H9 (cell line): ENCODE results near the gene IFI44. TPM values are rescaled to one million over a fixed set of nuclear protein-coding genes. Genes with fewer than 3 reads are reported as not detected.

Experiments used
- DNase-seq: peaks from one replicate; pipeline ENCODE4 v3.0.0-alpha.2; 2017
- H2AFZ ChIP-seq: one replicate; pipeline ENCODE4 v1.6.1; 2013; ENCODE audit warnings: mild to moderate bottlenecking, low read length, control low read depth, moderate library complexity
- H2AK5ac ChIP-seq: 2 replicates; pipeline ENCODE4 v1.6.1; 2013; ENCODE audit warnings: low read length, control low read depth, mixed read lengths; ENCODE audit not compliant: insufficient read length
- H2BK120ac ChIP-seq: one replicate; pipeline ENCODE4 v1.6.1; 2013; ENCODE audit warnings: low read depth, mild to moderate bottlenecking, low read length, control low read depth, inconsistent platforms; ENCODE audit not compliant: poor library complexity, severe bottlenecking
- H2BK12ac ChIP-seq: 2 replicates; pipeline ENCODE4 v1.6.1; 2013; ENCODE audit warnings: low read length, control low read depth, mixed read lengths, low read depth; ENCODE audit not compliant: insufficient read length
- H2BK15ac ChIP-seq: 2 replicates; pipeline ENCODE4 v1.6.1; 2013; ENCODE audit warnings: low read depth, low read length, control low read depth
- H2BK20ac ChIP-seq: one replicate; pipeline ENCODE4 v1.6.1; 2013; ENCODE audit warnings: low read depth, mild to moderate bottlenecking, low read length, control low read depth, inconsistent platforms; ENCODE audit not compliant: poor library complexity, severe bottlenecking
- H2BK5ac ChIP-seq: 2 replicates; pipeline ENCODE4 v1.6.1; 2013; ENCODE audit warnings: low read length, control low read depth, mixed read lengths; ENCODE audit not compliant: insufficient read length
- H3K14ac ChIP-seq: 2 replicates; pipeline ENCODE4 v1.6.1; 2013; ENCODE audit warnings: low read length, control low read depth; ENCODE audit not compliant: insufficient read depth
- H3K18ac ChIP-seq: 2 replicates; pipeline ENCODE4 v1.6.1; 2013; ENCODE audit warnings: low read depth, mild to moderate bottlenecking, mixed read lengths, low read length, control low read depth; ENCODE audit not compliant: insufficient read length
- H3K23ac ChIP-seq: 2 replicates; pipeline ENCODE4 v1.6.1; 2013; ENCODE audit warnings: low read length, control low read depth, mixed read lengths, low read depth; ENCODE audit not compliant: insufficient read length
- H3K23me2 ChIP-seq: 2 replicates; pipeline ENCODE4 v1.6.1; 2013; ENCODE audit warnings: low read depth, mild to moderate bottlenecking, mixed read lengths, low read length, control low read depth; ENCODE audit not compliant: insufficient read length, poor library complexity, severe bottlenecking
- H3K27ac ChIP-seq: 2 replicates; pipeline ENCODE4 v1.5.1; 2013; ENCODE audit warnings: low read length, control low read depth, mixed read lengths, low read depth; ENCODE audit not compliant: insufficient read length
- H3K27me3 ChIP-seq: 2 replicates; pipeline ENCODE4 v1.6.1; 2013; ENCODE audit warnings: low read length, control low read depth, inconsistent platforms; ENCODE audit not compliant: insufficient read depth
- H3K4ac ChIP-seq: 2 replicates; pipeline ENCODE4 v1.6.1; 2013; ENCODE audit warnings: low read depth, mild to moderate bottlenecking, control low read depth, inconsistent platforms, low read length, moderate library complexity
- H3K4me1 ChIP-seq: 2 replicates; pipeline ENCODE4 v1.6.1; 2013; ENCODE audit warnings: low read length, control low read depth, inconsistent platforms; ENCODE audit not compliant: insufficient read depth
- H3K4me2 ChIP-seq: 2 replicates; pipeline ENCODE4 v1.6.1; 2013; ENCODE audit warnings: low read length, control low read depth, mixed read lengths; ENCODE audit not compliant: insufficient read length, insufficient read depth
- H3K56ac ChIP-seq: 2 replicates; pipeline ENCODE4 v1.6.1; 2013; ENCODE audit warnings: low read depth, mild to moderate bottlenecking, mixed read lengths, low read length, control low read depth; ENCODE audit not compliant: insufficient read length
- H3K79me1 ChIP-seq: 2 replicates; pipeline ENCODE4 v1.6.1; 2013; ENCODE audit warnings: low read depth, mild to moderate bottlenecking, moderate library complexity, low read length, control low read depth, inconsistent platforms; ENCODE audit not compliant: insufficient read depth, poor library complexity, severe bottlenecking
- H3K79me2 ChIP-seq: 2 replicates; pipeline ENCODE4 v1.6.1; 2013; ENCODE audit warnings: low read length, control low read depth, inconsistent platforms; ENCODE audit not compliant: insufficient read depth
- H3K9ac ChIP-seq: 2 replicates; pipeline ENCODE4 v1.6.1; 2013; ENCODE audit warnings: low read length, control low read depth, mixed read lengths; ENCODE audit not compliant: insufficient read length; ENCODE audit errors: extremely low read depth
- H3K9me3 ChIP-seq: one replicate; pipeline ENCODE4 v1.6.1; 2013; ENCODE audit warnings: low read depth, low read length, inconsistent platforms; ENCODE audit not compliant: control insufficient read depth
- H3T11ph ChIP-seq: one replicate; pipeline ENCODE4 v1.6.1; 2013; ENCODE audit warnings: mild to moderate bottlenecking, low read length, control low read depth, inconsistent platforms
- H4K20me1 ChIP-seq: one replicate; pipeline ENCODE4 v1.6.1; 2013; ENCODE audit not compliant: control insufficient read depth, insufficient read length, insufficient read depth
- H4K5ac ChIP-seq: 2 replicates; pipeline ENCODE4 v1.6.1; 2013; ENCODE audit warnings: low read depth, mild to moderate bottlenecking, mixed read lengths, low read length, control low read depth; ENCODE audit not compliant: insufficient read length
- H4K8ac ChIP-seq: replicated peaks from 2 replicates; pipeline ENCODE4 v1.6.1; 2013; ENCODE audit warnings: low read length, control low read depth, mixed read lengths, low read depth; ENCODE audit not compliant: insufficient read length
- H4K91ac ChIP-seq: 2 replicates; pipeline ENCODE4 v1.6.1; 2013; ENCODE audit warnings: low read depth, mild to moderate bottlenecking, moderate library complexity, mixed read lengths, low read length, control low read depth; ENCODE audit not compliant: insufficient read length
- H3K27ac Mint-ChIP-seq, 3 experiments: 2 replicates in 2 of 3; 3 replicates in 1 of 3; pipeline ENCODE4 v1.8.0; 2020 to 2021; ENCODE audit warnings: mixed read lengths in 3 of 3, mild to moderate bottlenecking in 1 of 3, moderate library complexity in 1 of 3
- H3K27me3 Mint-ChIP-seq: 2 replicates; pipeline ENCODE4 v1.8.0; 2021; ENCODE audit warnings: low read depth, mild to moderate bottlenecking, moderate library complexity, mixed read lengths
- H3K36me3 Mint-ChIP-seq, 3 experiments: 2 replicates in 2 of 3; 3 replicates in 1 of 3; pipeline ENCODE4 v1.8.0; 2020 to 2021; ENCODE audit warnings: low read depth in 3 of 3, mixed read lengths in 3 of 3; ENCODE audit not compliant: insufficient read depth in 1 of 3
- H3K4me1 Mint-ChIP-seq, 2 experiments: 2 replicates each; pipeline ENCODE4 v1.8.0; 2020; ENCODE audit warnings: mixed read lengths in 2 of 2
- H3K4me3 Mint-ChIP-seq, 2 experiments: 2 replicates in 1 of 2; 3 replicates in 1 of 2; pipeline ENCODE4 v1.8.0; 2020 to 2021; ENCODE audit warnings: mild to moderate bottlenecking in 2 of 2, mixed read lengths in 2 of 2, moderate library complexity in 1 of 2
- H3K9me3 Mint-ChIP-seq, 2 experiments: 2 replicates in 1 of 2; 3 replicates in 1 of 2; pipeline ENCODE4 v1.8.0; 2020; ENCODE audit warnings: mild to moderate bottlenecking in 2 of 2, mixed read lengths in 2 of 2, moderate library complexity in 1 of 2
- WGBS: extraction: QIAGEN DNeasy Blood & Tissue Kit; methylation state at CpG from one replicate; pipeline ENCODE4 v1.1.7; 2013; ENCODE audit warnings: missing lambda C conversion rate, low lambda C conversion rate, mixed read lengths; ENCODE audit not compliant: insufficient read length; ENCODE audit errors: extremely low coverage; 5-methylcytosine and 5-hydroxymethylcytosine counted together
- total RNA-seq: library from RNA; stranded (reverse); gene quantifications from 2 replicates; pipeline ENCODE4 v1.2.1, GENCODE V29; 2021
- TF ChIP-seq, protein P1 (sequence below): fragments of 200-600 bp; sonication (generic); conservative IDR thresholded peaks from 3 replicates; pipeline ENCODE4 v1.8.0; 2021; ENCODE audit warnings: antibody characterized with exemption, mild to moderate bottlenecking

IFI44 gene
- total RNA-seq, 1 experiment from 2014 or later: not detected

DNA sequence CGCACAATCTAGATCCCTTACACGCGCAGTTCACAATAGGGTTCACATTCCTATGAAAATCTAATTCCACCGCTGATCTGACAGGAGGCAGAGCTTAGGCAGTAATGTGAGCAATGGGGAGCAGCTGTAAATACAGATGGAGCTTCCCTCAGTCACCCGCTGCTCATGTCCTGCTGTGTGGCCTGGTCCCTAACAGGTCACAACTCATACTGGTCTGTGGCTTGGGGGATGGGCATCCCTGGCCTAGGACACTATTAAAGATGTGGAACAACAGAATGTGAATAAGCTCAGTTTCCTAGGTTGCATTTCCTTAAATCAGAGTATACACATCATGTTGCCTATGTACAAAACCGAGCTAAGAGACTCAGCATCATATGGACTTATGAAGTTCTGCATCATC is 16.2 kb downstream of the IFI44 start:
- Histone ChIP-seq H2BK5ac (no peak overlapping the region), H4K91ac (no peak overlapping the region), H3K79me2 (no peaks in the 10 kb centered on the region), H2BK12ac (no peak overlapping the region), H3K56ac (no peak overlapping the region), H3T11ph (no peak overlapping the region), H3K23me2 (no peaks in the 10 kb centered on the region), H3K27ac (no peak overlapping the region), H3K18ac (no peak overlapping the region), H2BK120ac (no peak overlapping the region), H4K5ac (no peak overlapping the region), H3K4me1 (no peaks in the 10 kb centered on the region), H4K8ac (no peak overlapping the region), H3K9me3 (no peaks in the 10 kb centered on the region), H2BK20ac (no peak overlapping the region), H2AK5ac (no peak overlapping the region), H3K4me2 (no peak overlapping the region), H3K4ac (no peak overlapping the region), H3K14ac (no peak overlapping the region), H2AFZ (no peak overlapping the region), H3K23ac (no peak overlapping the region), H3K27me3 (no peaks in the 10 kb centered on the region), H3K9ac (no peak overlapping the region), H2BK15ac (no peak overlapping the region), H3K79me1 (no peaks in the 10 kb centered on the region), H4K20me1 (no peaks in the 10 kb centered on the region)
- TF ChIP-seq, protein P1, sequence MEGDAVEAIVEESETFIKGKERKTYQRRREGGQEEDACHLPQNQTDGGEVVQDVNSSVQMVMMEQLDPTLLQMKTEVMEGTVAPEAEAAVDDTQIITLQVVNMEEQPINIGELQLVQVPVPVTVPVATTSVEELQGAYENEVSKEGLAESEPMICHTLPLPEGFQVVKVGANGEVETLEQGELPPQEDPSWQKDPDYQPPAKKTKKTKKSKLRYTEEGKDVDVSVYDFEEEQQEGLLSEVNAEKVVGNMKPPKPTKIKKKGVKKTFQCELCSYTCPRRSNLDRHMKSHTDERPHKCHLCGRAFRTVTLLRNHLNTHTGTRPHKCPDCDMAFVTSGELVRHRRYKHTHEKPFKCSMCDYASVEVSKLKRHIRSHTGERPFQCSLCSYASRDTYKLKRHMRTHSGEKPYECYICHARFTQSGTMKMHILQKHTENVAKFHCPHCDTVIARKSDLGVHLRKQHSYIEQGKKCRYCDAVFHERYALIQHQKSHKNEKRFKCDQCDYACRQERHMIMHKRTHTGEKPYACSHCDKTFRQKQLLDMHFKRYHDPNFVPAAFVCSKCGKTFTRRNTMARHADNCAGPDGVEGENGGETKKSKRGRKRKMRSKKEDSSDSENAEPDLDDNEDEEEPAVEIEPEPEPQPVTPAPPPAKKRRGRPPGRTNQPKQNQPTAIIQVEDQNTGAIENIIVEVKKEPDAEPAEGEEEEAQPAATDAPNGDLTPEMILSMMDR: no peak
- no peak overlapping the region for H3K27ac Mint-ChIP-seq
- H3K4me1 Mint-ChIP-seq: no peaks in the 10 kb centered on the region
- H3K4me3 Mint-ChIP-seq: no peak overlapping the region
- no CpG with 5 or more reads among the region's 6 CpGs for WGBS
- no peak for DNase-seq
- no peaks in the 10 kb centered on the region for H3K9me3 Mint-ChIP-seq
- H3K27me3 Mint-ChIP-seq: peaks cover 37% of the 10 kb centered on the region
- H3K36me3 Mint-ChIP-seq: no peaks in the 10 kb centered on the region
